ENCODE measurements around the gene GJB3. TPM values are rescaled to one million over a fixed set of nuclear protein-coding genes. Genes with fewer than 3 reads are reported as not detected.

GJB3 gene
- total RNA-seq, 1 donor from 2014 or later, result 40.6 TPM

DNA sequence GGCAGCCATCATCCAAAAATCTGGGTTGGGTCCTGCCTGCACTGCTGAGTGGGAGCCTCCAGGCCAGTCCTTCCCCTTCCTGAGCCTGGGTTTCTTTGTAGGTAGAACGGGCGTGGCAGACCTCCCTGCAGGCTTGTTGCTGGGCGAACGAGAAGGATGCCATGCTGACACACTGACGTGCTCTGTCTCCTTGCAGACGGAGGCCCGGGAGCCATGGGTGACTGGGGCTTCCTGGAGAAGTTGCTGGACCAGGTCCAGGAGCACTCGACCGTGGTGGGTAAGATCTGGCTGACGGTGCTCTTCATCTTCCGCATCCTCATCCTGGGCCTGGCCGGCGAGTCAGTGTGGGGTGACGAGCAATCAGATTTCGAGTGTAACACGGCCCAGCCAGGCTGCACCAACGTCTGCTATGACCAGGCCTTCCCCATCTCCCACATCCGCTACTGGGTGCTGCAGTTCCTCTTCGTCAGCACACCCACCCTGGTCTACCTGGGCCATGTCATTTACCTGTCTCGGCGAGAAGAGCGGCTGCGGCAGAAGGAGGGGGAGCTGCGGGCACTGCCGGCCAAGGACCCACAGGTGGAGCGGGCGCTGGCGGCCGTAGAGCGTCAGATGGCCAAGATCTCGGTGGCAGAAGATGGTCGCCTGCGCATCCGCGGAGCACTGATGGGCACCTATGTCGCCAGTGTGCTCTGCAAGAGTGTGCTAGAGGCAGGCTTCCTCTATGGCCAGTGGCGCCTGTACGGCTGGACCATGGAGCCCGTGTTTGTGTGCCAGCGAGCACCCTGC lies 13.2 kb downstream of the GJB3 start:
- no peak overlapping the region for H3K4me3 ChIP-seq (ENCODE audit: low read depth, low read length)
- TF ChIP-seq, protein P1, sequence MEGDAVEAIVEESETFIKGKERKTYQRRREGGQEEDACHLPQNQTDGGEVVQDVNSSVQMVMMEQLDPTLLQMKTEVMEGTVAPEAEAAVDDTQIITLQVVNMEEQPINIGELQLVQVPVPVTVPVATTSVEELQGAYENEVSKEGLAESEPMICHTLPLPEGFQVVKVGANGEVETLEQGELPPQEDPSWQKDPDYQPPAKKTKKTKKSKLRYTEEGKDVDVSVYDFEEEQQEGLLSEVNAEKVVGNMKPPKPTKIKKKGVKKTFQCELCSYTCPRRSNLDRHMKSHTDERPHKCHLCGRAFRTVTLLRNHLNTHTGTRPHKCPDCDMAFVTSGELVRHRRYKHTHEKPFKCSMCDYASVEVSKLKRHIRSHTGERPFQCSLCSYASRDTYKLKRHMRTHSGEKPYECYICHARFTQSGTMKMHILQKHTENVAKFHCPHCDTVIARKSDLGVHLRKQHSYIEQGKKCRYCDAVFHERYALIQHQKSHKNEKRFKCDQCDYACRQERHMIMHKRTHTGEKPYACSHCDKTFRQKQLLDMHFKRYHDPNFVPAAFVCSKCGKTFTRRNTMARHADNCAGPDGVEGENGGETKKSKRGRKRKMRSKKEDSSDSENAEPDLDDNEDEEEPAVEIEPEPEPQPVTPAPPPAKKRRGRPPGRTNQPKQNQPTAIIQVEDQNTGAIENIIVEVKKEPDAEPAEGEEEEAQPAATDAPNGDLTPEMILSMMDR (conservative IDR thresholded peaks at IDR 0.05; ENCODE audit: low read depth, low read length), result no peak
- no peak for DNase-seq (ENCODE audit: low read depth)

- no peak for DNase-seq (ENCODE audit: low read depth)
- TF ChIP-seq, protein P1 (conservative IDR thresholded peaks at IDR 0.05; ENCODE audit: low read depth, low read length), result no peak
- H3K4me3 ChIP-seq (ENCODE audit: low read depth, low read length), result no peak overlapping the region
These were observed 13.8 kb downstream of the GJB3 start for GRCh38 chr1:34794790-34795180.

- no peak for DNase-seq (ENCODE audit: low read depth)
- TF ChIP-seq, protein P1 (conservative IDR thresholded peaks at IDR 0.05; ENCODE audit: low read depth, low read length), result no peak
- H3K4me3 ChIP-seq (ENCODE audit: low read depth, low read length), result no peak overlapping the region
These were observed 14.9 kb downstream of the GJB3 start for GRCh38 chr1:34795916-34796315.

DNA sequence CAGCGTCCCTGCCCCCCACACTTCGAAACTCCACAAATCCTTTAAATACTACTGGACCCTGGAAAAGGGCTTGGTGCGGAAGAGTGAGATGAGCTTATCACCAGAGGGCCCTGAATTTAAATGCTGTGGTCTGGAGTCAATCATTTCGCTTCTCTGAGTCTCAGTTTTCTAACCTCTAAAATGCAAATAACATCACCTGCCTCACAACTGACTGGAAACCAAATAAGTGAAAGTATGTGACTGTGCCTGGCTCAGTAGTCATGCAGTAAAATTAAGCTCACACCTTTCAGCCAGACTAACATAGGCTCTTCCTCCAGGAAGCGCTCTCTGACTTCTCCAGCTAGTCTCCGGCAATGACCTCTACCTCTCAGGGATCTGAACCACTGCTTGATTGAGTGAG lies 16.0 kb downstream of the GJB3 start:
- no peak for DNase-seq (ENCODE audit: low read depth)
- H3K4me3 ChIP-seq (ENCODE audit: low read depth, low read length), result no peak overlapping the region
- TF ChIP-seq, protein P1 (conservative IDR thresholded peaks at IDR 0.05; ENCODE audit: low read depth, low read length), result no peak

DNA sequence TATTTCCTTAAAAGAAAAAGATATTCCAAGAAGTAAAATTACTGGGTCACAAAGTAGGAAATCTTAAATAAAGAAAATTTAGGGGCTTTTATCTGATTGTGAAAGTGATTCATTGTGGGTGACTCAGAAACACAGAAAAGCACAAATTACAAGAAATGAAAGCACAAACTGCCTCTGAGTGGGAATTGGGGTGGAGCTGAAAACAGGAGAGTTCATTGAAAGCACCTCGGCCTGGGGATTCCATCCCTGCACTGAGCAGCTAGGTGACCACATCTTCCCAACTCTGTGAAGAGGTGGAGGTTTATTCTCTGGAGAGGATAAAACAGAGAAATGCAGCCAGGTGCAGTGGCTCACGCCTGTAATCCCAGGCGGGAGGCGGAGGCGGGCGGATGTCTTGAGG lies 19.2 kb downstream of the GJB3 start:
- no peak overlapping the region for H3K4me3 ChIP-seq (ENCODE audit: low read depth, low read length)
- TF ChIP-seq, protein P1 (conservative IDR thresholded peaks at IDR 0.05; ENCODE audit: low read depth, low read length), result no peak
- DNase-seq (ENCODE audit: low read depth), result no peak

DNA sequence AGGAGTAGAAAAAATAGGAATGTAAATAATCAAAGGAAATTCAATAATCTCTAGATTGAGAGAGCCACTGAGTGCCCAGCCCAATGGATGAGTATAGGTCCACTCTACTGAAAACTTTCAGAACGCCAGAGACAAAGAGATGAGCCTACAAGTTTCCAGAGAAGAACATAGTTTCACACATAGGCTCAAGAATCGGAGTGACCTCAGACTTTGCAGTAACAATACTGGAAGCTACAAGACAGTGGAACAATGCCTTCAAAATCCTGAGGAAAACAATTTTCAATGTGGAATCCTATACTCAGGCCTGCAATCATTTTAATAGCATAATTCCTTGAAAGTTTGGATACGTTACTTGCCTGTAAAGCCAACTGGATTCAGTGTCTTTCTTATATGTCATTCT lies 22.8 kb downstream of the GJB3 start:
- TF ChIP-seq, protein P1 (conservative IDR thresholded peaks at IDR 0.05; ENCODE audit: low read depth, low read length), result no peak
- no peak overlapping the region for H3K4me3 ChIP-seq (ENCODE audit: low read depth, low read length)
- DNase-seq (ENCODE audit: low read depth), result no peak

DNA sequence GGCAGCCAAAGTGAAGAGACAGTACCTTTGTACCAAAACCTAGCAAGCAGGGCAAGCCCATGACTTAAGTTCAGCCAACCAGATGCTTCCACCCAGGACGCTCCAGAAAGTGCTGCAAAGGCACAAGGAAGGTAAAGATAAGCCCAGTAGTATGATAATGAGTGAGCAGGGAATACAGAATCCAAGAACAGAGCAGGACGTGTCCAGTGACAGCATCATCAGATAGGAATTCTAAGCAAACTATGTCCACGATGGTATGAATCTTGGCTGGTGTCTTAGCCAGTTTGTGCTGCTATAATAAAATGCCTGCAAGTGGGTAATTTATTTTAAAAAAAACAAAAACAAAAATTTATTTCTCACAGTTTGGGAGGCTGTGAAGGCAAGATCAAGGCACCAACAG lies 25.4 kb downstream of the GJB3 start:
- TF ChIP-seq, protein P1 (conservative IDR thresholded peaks at IDR 0.05; ENCODE audit: low read depth, low read length), result no peak
- no peak for DNase-seq (ENCODE audit: low read depth)
- no peak overlapping the region for H3K4me3 ChIP-seq (ENCODE audit: low read depth, low read length)
